Activated naive CD8-positive, alpha-beta T cell treated with anti-CD3 and anti-CD28 coated beads, Interleukin-2, amount 10 ng/mL, durations not matched to agents 7 days and 5 days (primary cell): ENCODE results near the gene FBXO46. TPM values are rescaled to one million over a fixed set of nuclear protein-coding genes. Genes with fewer than 3 reads are reported as not detected.
"Not testable (repeated sequence)": the region's sequence is repeated elsewhere in the genome, so short reads cannot be mapped to it uniquely, and the experiment has no call there.

Experiments used
- ATAC-seq: fragments of 150-1000 bp; cut with Tn5 transposase; one replicate; pipeline ENCODE4 v1.10.0; 2021; ENCODE audit warnings: low read depth, moderate library complexity
- POLR2A ChIA-PET: fragments of 350-600 bp; sonication (Branson Sonifier 250); formaldehyde crosslinking; loops from one replicate; lab custom pipeline; 2021; ENCODE audit warnings: antibody characterized with exemption; lab: Charles Lee
- DNase-seq: peaks from one replicate; pipeline ENCODE4 v3.0.0; 2021
- H3K27ac Mint-ChIP-seq: one replicate; pipeline ENCODE4 v1.8.0; 2022; ENCODE audit warnings: mild to moderate bottlenecking, mixed read lengths
- H3K27me3 Mint-ChIP-seq: one replicate; pipeline ENCODE4 v1.8.0; 2022; ENCODE audit warnings: mild to moderate bottlenecking, moderate library complexity, mixed read lengths
- H3K36me3 Mint-ChIP-seq: one replicate; pipeline ENCODE4 v1.8.0; 2021; ENCODE audit warnings: mild to moderate bottlenecking, mixed read lengths
- H3K4me1 Mint-ChIP-seq: one replicate; pipeline ENCODE4 v1.8.0; 2021; ENCODE audit warnings: mixed read lengths
- H3K4me3 Mint-ChIP-seq: one replicate; pipeline ENCODE4 v1.8.0; 2022; ENCODE audit warnings: mild to moderate bottlenecking, moderate library complexity, mixed read lengths
- H3K9me3 Mint-ChIP-seq: one replicate; pipeline ENCODE4 v1.8.0; 2021; ENCODE audit warnings: mixed read lengths
- total RNA-seq, 2 experiments: library from RNA; stranded (reverse); gene quantifications; one replicate each; pipeline ENCODE4 v1.2.3, GENCODE V29; 2021

The FBXO46 gene
- total RNA-seq, 2 experiments from 2014 or later = 29.9 to 35.5 TPM

GRCh38 chr19:45710356-45711130 is 20.2 kb downstream of the FBXO46 start:
- H3K27ac Mint-ChIP-seq = peak overlapping the region; percentile 19
- no peak overlapping the region for H3K4me3 Mint-ChIP-seq
- H3K9me3 Mint-ChIP-seq = no peaks in the 10 kb centered on the region
- H3K36me3 Mint-ChIP-seq = peaks cover 11% of the 10 kb centered on the region
- no peaks in the 10 kb centered on the region for H3K27me3 Mint-ChIP-seq
- POLR2A ChIA-PET = no interaction called here
- peaks cover 8% of the 10 kb centered on the region for H3K4me1 Mint-ChIP-seq
- DNase-seq = no peak
- ATAC-seq = no peak

- H3K27ac Mint-ChIP-seq = no peak overlapping the region
- ATAC-seq (no peak), DNase-seq (no peak)
- peaks cover 13% of the 10 kb centered on the region for H3K36me3 Mint-ChIP-seq
- no peak overlapping the region for H3K4me3 Mint-ChIP-seq
- no peaks in the 10 kb centered on the region for H3K27me3 Mint-ChIP-seq
- POLR2A ChIA-PET = interaction anchor here (1.5 kb wide), 1 partner anchor 9 kb away, joined by 5 read pairs; no protein-coding TSS in a partner anchor
- H3K4me1 Mint-ChIP-seq = peaks cover 5% of the 10 kb centered on the region
- no peaks in the 10 kb centered on the region for H3K9me3 Mint-ChIP-seq
Observed at GRCh38 chr19:45705710-45706415, 24.8 kb downstream of the FBXO46 start.

DNA sequence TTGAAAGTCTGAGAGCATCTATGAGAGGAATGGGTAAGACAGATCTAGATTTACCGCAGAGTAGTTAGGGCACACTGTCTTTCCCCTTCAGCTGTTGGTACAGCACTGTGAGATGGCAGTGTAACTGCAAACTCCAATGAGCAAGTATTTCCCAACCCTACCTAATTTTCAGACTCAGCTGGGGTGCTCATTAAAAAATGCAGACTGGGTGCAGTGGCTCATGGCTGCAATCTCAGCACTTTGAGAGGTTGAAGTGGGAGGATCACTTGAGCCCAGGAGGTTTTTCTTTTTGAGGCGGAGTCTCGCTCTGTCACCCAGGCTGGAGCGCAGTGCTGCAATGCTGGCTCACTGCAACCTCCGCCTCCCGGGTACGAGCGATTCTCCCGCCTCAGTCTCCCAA is 25.6 kb downstream of the FBXO46 start:
- H3K27me3 Mint-ChIP-seq = no peaks in the 10 kb centered on the region
- ATAC-seq = no peak
- no peak overlapping the region for H3K27ac Mint-ChIP-seq
- H3K4me3 Mint-ChIP-seq = no peak overlapping the region
- peaks cover 1% of the 10 kb centered on the region for H3K4me1 Mint-ChIP-seq
- no peak for DNase-seq
- POLR2A ChIA-PET = interaction anchor here (1.5 kb wide), 1 partner anchor 10 kb away, joined by 5 read pairs; no protein-coding TSS in a partner anchor
- peaks cover 7% of the 10 kb centered on the region for H3K36me3 Mint-ChIP-seq
- H3K9me3 Mint-ChIP-seq = no peaks in the 10 kb centered on the region

DNA sequence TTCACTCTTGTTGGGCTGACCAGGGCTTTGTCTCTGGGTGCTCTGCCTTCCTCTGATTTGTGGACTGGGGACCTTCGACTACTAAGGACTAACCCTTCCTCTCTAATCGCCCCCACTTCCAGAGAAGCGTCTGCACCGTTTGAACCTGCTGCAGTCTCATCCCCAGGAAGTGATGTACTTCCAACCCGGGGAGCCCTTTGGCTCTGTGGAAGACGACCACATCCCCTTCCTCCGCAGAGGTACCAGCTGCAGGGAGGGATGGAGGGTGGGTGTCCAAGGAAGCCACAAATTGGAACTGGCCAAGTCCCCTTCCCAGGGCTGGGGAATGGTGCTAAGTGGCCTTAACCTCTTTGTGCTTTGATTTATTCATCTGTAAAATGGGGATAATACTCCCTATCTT is 29.0 kb downstream of the FBXO46 start:
- peak overlapping the region; percentile 8 for H3K27ac Mint-ChIP-seq

DNA sequence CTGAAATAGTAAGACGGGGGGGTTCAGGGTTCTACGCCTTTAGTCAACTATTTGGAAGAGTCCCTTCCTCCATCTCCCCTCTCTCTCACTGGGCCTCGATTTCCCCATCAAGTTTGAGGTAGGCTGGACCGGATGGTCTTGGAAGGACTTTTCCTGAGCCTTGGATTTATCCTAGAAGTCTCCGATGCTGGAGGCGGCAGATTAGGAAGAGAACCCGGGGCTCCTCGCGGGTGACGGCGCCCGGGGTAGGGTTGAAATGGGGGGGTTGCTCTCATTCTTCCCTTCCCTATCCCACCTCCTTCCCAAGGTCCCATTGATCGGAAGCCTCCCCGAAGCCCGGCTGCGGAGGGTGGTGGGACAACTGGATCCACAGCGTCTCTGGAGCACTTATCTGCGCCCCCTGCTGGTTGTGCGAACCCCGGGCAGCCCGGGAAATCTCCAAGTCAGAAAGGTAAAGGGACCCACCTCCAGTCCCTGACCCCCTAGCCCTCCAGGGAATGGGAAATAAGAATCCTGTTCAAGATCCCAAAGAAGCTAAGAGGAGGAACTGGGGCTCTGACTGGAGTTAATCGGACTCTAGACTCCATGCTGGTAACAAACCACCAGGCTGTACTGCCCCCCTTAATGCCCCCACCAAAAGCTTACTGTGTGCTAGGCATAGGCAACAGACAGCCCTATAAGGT is 37.4 kb downstream of the FBXO46 start:
- no peak for ATAC-seq
- DNase-seq = peak; percentile 83
- peaks cover 17% of the 10 kb centered on the region for H3K4me1 Mint-ChIP-seq
- H3K27ac Mint-ChIP-seq = peak overlapping the region; percentile 86
- H3K36me3 Mint-ChIP-seq = peaks cover 9% of the 10 kb centered on the region
- POLR2A ChIA-PET = interaction anchor here (0.7 to 4.1 kb wide), 8 partner anchors 11 to 177 kb away, joined by 3 to 25 read pairs (median 5); partner anchors contain the start of genes FBXO46 and SIX5
- no peaks in the 10 kb centered on the region for H3K27me3 Mint-ChIP-seq
- H3K9me3 Mint-ChIP-seq = no peaks in the 10 kb centered on the region
- peak overlapping the region; percentile 90 for H3K4me3 Mint-ChIP-seq

More for the DNA sequence above, 29.0 kb downstream of the FBXO46 start:
- ATAC-seq (no peak), DNase-seq (no peak)
- H3K4me1 Mint-ChIP-seq = peaks cover 4% of the 10 kb centered on the region
- POLR2A ChIA-PET = interaction anchor here (1.2 kb wide), 1 partner anchor 13 kb away, joined by 3 read pairs; no protein-coding TSS in a partner anchor
- no peak overlapping the region for H3K4me3 Mint-ChIP-seq
- H3K9me3 Mint-ChIP-seq = no peaks in the 10 kb centered on the region
- H3K36me3 Mint-ChIP-seq = peaks cover 4% of the 10 kb centered on the region
- no peaks in the 10 kb centered on the region for H3K27me3 Mint-ChIP-seq

DNA sequence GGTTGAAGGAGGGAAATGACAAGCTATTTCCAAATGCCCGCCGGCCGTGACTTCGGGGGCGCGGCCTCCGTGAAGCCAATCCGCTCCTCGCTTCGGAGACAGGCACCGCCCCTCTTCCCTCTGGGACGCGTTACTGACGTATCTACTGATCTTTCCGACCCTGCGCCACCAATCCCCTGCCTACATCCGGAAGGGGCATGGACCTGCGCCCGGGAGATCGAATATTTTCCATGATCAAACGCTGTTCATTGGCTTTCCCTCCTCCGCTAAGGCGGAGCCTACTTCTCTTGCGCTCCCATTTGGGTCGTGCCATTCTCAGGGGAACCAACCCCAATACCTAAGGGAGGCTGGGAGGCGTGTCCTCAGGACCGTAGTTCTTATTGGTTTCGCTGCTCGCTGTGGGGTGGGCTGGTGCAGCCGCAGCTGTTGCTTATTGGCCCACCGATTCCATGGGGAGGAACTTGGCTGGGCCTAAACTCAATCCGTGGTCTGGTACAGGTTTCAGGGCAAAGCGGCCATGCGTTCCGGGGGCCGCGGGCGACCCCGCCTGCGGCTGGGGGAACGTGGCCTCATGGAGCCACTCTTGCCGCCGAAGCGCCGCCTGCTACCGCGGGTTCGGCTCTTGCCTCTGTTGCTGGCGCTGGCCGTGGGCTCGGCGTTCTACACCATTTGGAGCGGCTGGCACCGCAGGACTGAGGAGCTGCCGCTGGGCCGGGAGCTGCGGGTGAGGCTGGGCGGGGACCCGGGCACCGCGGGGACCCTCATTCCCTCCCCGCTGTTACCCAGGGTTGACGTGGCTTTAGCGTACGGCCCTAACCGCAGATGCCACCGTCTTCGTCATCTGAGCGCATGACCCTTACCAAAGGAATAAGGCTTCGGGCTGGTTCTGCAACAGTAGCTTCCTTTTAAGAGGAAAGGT is 38.2 kb downstream of the FBXO46 start, which contains the start of gene QPCTL:
TSS of gene QPCTL (plus strand) at position 480 of the 919 bp plus-strand sequence. CDS start at position 518, 38 bp downstream.
- H3K4me3 Mint-ChIP-seq = peak within 1 kb of the TSS; percentile 90
- peaks cover 15% of the 10 kb centered on the region for H3K4me1 Mint-ChIP-seq
- peaks cover 9% of the 10 kb centered on the region for H3K36me3 Mint-ChIP-seq
- peak within 1 kb of the TSS; percentile 86 for H3K27ac Mint-ChIP-seq
- peak; percentile 94 for ATAC-seq
- peak; percentile 91 for DNase-seq
- no peaks in the 10 kb centered on the region for H3K9me3 Mint-ChIP-seq
- H3K27me3 Mint-ChIP-seq = no peaks in the 10 kb centered on the region
- POLR2A ChIA-PET = interaction anchor here (0.6 to 4.1 kb wide), 20 partner anchors 9 to 253 kb away, joined by 3 to 25 read pairs (median 3); partner anchors contain the start of genes FBXO46, GIPR and SIX5

- ATAC-seq = peak; percentile 45
- peak within 1 kb of the TSS; percentile 90 for H3K4me3 Mint-ChIP-seq
- peak; percentile 93 for DNase-seq
- peak within 1 kb of the TSS; percentile 86 for H3K27ac Mint-ChIP-seq
- peaks cover 14% of the 10 kb centered on the region for H3K4me1 Mint-ChIP-seq
- no peaks in the 10 kb centered on the region for H3K27me3 Mint-ChIP-seq
- peaks cover 14% of the 10 kb centered on the region for H3K36me3 Mint-ChIP-seq
- POLR2A ChIA-PET = interaction anchor here (0.6 to 4.1 kb wide), 19 partner anchors 9 to 252 kb away, joined by 3 to 25 read pairs (median 3); partner anchors contain the start of genes FBXO46, GIPR and SIX5
- no peaks in the 10 kb centered on the region for H3K9me3 Mint-ChIP-seq
Observed at GRCh38 chr19:45691516-45692186, 39.0 kb downstream of the FBXO46 start, which contains the start of gene SNRPD2. SNRPD2 (minus strand) TSS chr19:45691953; CDS start chr19:45691888, 65 bp downstream.

DNA sequence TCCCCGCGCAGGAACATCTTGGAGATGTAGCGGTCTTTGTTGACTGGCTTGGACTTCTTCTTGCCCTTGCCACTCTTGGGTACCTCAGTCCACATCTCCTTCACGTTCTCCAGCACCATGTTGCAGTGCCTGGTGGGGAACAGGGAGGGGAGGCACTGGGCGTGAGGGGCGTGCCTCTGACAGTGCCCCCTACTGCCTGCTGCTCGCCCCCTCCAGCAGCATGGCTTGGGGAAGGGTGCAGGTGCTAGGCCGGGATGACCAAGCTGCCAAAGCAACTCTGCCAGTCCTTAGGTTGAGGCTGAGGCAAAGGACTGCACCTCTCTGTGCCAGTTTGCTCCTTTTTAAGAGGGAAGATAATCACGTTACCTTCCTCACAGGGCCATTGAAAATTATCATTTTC is 43.1 kb downstream of the FBXO46 start:
- Mint-ChIP-seq H3K27ac (no peak overlapping the region), H3K4me1 (peaks cover 7% of the 10 kb centered on the region), H3K27me3 (no peaks in the 10 kb centered on the region), H3K9me3 (no peaks in the 10 kb centered on the region), H3K4me3 (no peak overlapping the region), H3K36me3 (peaks cover 15% of the 10 kb centered on the region)
- ATAC-seq (no peak), DNase-seq (no peak)
- POLR2A ChIA-PET = no interaction called here

DNA sequence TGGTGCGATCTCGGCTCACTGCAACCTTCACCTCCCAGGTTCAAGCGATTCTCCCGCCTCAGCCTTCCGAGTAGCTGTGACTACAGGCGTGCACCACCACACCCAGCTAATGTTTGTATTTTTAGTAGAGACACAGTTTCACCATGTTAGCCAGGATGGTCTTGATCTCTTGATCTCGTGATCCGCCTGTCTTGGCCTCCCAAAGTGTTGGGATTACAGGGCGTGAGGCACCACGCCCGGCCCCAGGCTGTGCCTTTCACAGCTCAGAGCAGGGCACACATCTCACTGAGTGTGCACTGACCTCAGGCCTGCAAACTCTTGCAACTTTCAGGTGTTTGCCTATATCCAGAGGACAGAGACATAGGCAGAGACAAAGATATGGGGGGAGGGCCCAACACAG is 45.7 kb downstream of the FBXO46 start:
- not testable (repeated sequence) for H3K27me3 Mint-ChIP-seq, ATAC-seq, H3K4me3 Mint-ChIP-seq, H3K27ac Mint-ChIP-seq, H3K9me3 Mint-ChIP-seq, H3K4me1 Mint-ChIP-seq, DNase-seq
- H3K36me3 Mint-ChIP-seq = peaks cover 13% of the 10 kb centered on the region
- POLR2A ChIA-PET = interaction anchor here (0.6 to 2.0 kb wide), 4 partner anchors 43 to 858 kb away, joined by 3 to 6 read pairs (median 5); partner anchors contain the start of gene PPM1N

GRCh38 chr19:45682908-45683307 is 47.8 kb downstream of the FBXO46 start:
- Mint-ChIP-seq H3K27me3 (no peaks in the 10 kb centered on the region), H3K27ac (peak overlapping the region; percentile 39), H3K36me3 (peaks cover 10% of the 10 kb centered on the region), H3K4me3 (no peak overlapping the region), H3K9me3 (no peaks in the 10 kb centered on the region), H3K4me1 (peaks cover 7% of the 10 kb centered on the region)
- POLR2A ChIA-PET = interaction anchor here (1.0 to 1.2 kb wide), 5 partner anchors 9 to 681 kb away, joined by 3 to 5 read pairs (median 3); partner anchors contain the start of genes QPCTL and SNRPD2
- ATAC-seq (no peak), DNase-seq (no peak)

DNA sequence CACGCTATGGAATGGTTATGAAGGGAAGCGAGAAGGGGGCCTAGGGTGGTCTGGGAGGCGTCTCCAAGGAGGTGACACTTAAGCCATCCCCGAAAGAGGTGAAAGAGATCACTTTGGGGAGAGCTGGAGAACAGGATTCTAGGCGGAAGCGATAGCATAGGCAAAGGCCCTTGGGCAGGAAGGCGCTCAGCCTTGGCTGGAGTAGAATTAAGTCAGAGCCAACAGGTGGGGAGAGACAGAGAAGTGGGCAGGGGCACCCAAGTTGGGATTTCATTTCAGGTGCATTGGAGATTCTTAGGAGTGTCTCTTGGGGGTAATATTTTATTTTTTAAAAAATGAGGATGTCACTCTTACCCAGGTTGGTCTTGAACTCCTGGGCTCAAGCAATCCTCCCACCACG is 48.6 kb downstream of the FBXO46 start:
- POLR2A ChIA-PET = interaction anchor here (1.0 to 1.6 kb wide), 4 partner anchors 10 to 680 kb away, joined by 3 to 5 read pairs (median 3); partner anchors contain the start of genes QPCTL and SNRPD2
- DNase-seq (no peak), ATAC-seq (no peak)
- Mint-ChIP-seq H3K9me3 (no peaks in the 10 kb centered on the region), H3K27ac (no peak overlapping the region), H3K36me3 (peaks cover 8% of the 10 kb centered on the region), H3K4me3 (no peak overlapping the region), H3K4me1 (peaks cover 10% of the 10 kb centered on the region), H3K27me3 (no peaks in the 10 kb centered on the region)
